Peyer's patch (tissue), 4 donors: Measurements from ENCODE around the gene RNF112. TPM values are rescaled to one million over a fixed set of nuclear protein-coding genes. Genes with fewer than 3 reads are reported as not detected.
"Not testable (repeated sequence)": the region's sequence is repeated elsewhere in the genome, so short reads cannot be mapped to it uniquely, and the experiment has no call there.

Experiments
- DNase-seq, 3 donors: peaks; one replicate each; pipeline ENCODE4 v3.0.0-alpha.2; 2017 to 2019
- H3K27ac ChIP-seq, 4 donors: fragments of 200-600 bp; sonication (generic); one replicate each; pipeline ENCODE4 v1.5.1; 2016 to 2019
- H3K27me3 ChIP-seq, 2 donors: fragments of 200-600 bp; sonication (generic); one replicate each; pipeline ENCODE4 v1.5.1; 2019
- H3K36me3 ChIP-seq, 3 donors: fragments of 200-600 bp; sonication (generic); one replicate each; pipeline ENCODE4 v1.5.1; 2016 to 2019
- H3K4me1 ChIP-seq, 4 donors: fragments of 200-600 bp; sonication (generic); one replicate each; pipeline ENCODE4 v1.5.1; 2016 to 2019
- H3K4me3 ChIP-seq, 4 donors: fragments of 200-600 bp; sonication (generic); 1 replicate in 3 of 4; 2 replicates in 1 of 4; pipeline ENCODE4 v1.5.1; 2016 to 2019; ENCODE audit warnings: mild to moderate bottlenecking in 1 of 4
- H3K9me3 ChIP-seq, 4 donors: fragments of 200-600 bp; sonication (generic); one replicate each; pipeline ENCODE4 v1.5.1; 2016 to 2019; ENCODE audit warnings: mild to moderate bottlenecking in 1 of 4
- POLR2A ChIP-seq, 2 donors: fragments of 450-650 bp; IDR thresholded peaks; one replicate each; pipeline ENCODE4 v1.5.1; 2017; ENCODE audit warnings: antibody characterized with exemption in 2 of 2, mild to moderate bottlenecking in 2 of 2, moderate library complexity in 2 of 2
- small RNA-seq, 2 donors: library from RNA; depleted of rRNA; stranded (forward); fragments of <200 nt; gene quantifications; one replicate each; pipeline ENCODE3, GENCODE V24; 2016
- total RNA-seq, 4 donors: library from RNA; depleted of rRNA; stranded (reverse); fragments of >200 nt; gene quantifications; one replicate each; pipeline ENCODE4 v1.1.0, GENCODE V29; 2016
- TF ChIP-seq, protein P1 (sequence below), 6 experiments: fragments of 450-650 bp in 4 of 6; fragments of 200-600 bp in 2 of 6; sonication (generic) in 1 of 6; IDR thresholded peaks; one replicate each; pipeline ENCODE4 v1.5.1; 2017 to 2019; ENCODE audit warnings: antibody characterized with exemption in 6 of 6, mild to moderate bottlenecking in 3 of 6, moderate library complexity in 1 of 6

The RNF112 gene
- total RNA-seq, 4 donors from 2014 or later: 1.2 to 47.0 (median 2.0) TPM

DNA sequence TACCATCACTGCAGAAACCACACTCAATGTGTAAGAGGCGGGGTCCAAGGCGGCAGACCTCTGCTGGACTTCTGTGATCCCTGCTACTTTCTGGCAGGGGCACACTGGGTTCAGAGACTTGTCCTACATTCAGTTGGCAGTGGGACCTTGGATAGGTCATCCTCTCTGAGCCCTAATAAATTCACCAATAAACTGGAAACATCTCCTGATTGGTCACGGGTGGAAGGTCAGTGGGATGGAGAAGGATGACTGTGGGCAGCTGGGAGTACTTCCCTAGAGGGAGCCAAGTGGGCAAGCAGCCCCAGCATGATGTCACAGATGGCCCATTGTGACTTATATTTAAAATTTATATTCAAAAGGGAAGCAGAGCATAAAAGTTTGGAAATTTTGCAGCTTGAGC is 49.7 kb downstream of the RNF112 start:
- Histone ChIP-seq H3K4me1 (peaks cover 0 to 26% (median 20%) of the 10 kb centered on the region in 4 donors), H3K4me3 (no peak overlapping the region), H3K27ac (no peak overlapping the region), H3K36me3 (no peaks in the 10 kb centered on the region), H3K9me3 (no peaks in the 10 kb centered on the region), H3K27me3 (no peaks in the 10 kb centered on the region)
- DNase-seq: no peak
- TF ChIP-seq, protein P1, sequence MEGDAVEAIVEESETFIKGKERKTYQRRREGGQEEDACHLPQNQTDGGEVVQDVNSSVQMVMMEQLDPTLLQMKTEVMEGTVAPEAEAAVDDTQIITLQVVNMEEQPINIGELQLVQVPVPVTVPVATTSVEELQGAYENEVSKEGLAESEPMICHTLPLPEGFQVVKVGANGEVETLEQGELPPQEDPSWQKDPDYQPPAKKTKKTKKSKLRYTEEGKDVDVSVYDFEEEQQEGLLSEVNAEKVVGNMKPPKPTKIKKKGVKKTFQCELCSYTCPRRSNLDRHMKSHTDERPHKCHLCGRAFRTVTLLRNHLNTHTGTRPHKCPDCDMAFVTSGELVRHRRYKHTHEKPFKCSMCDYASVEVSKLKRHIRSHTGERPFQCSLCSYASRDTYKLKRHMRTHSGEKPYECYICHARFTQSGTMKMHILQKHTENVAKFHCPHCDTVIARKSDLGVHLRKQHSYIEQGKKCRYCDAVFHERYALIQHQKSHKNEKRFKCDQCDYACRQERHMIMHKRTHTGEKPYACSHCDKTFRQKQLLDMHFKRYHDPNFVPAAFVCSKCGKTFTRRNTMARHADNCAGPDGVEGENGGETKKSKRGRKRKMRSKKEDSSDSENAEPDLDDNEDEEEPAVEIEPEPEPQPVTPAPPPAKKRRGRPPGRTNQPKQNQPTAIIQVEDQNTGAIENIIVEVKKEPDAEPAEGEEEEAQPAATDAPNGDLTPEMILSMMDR (IDR thresholded peaks at IDR 0.05): no peak
- no peak for TF ChIP-seq POLR2A (IDR thresholded peaks at IDR 0.05)

DNA sequence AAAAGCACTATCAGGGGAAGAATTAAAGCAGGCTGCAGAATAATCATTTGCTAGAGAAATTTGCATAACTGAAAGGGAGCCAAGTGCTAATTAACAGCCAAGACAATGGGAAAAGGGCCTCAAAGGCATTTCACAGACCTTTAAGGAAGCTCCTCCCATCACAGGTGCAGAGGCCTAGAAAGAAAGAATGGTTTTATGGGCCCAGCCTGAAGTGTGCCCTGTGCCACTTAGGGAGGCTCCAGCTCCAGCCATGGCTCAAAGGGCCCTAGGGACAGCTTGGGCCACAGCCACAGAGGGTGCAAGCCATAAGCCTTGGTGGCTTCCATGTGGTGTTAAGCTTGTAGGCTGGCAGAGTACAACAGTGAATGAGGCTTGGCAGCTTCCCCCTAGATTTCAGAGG is 50.1 kb downstream of the RNF112 start:
- TF ChIP-seq POLR2A (IDR thresholded peaks at IDR 0.05): no peak
- TF ChIP-seq, protein P1 (IDR thresholded peaks at IDR 0.05): no peak

DNA sequence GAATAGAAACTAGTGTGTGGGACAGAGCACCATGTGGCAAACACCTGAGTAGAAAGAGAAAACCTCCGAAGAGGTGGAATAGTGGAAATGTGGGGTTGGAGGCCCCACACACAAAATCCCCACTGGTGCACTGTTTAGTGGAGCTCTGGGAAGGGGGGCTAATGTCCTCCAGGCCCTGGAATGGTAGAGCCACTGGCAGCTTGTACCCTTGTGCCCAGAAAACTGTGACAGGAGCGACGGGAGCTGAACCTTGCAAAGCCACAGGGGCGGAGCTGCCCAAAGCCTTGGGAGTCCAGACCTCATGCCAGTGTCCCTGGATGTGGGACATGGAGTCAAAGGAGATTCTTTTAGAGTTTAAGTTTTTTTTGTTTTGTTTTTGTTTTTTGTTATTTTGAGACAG is 50.6 kb downstream of the RNF112 start:
- no peaks in the 10 kb centered on the region for H3K36me3 ChIP-seq
- no peaks in the 10 kb centered on the region for H3K9me3 ChIP-seq
- no peak for DNase-seq
- no peaks in the 10 kb centered on the region for H3K27me3 ChIP-seq
- H3K27ac ChIP-seq: peak overlapping the region in 1 of 4 donors; percentile 52
- no peak overlapping the region for H3K4me3 ChIP-seq
- H3K4me1 ChIP-seq: peaks cover 0 to 26% (median 20%) of the 10 kb centered on the region in 4 donors
- TF ChIP-seq, protein P1 (IDR thresholded peaks at IDR 0.05): no peak
- TF ChIP-seq POLR2A (IDR thresholded peaks at IDR 0.05): no peak

More for the DNA sequence above, 50.1 kb downstream of the RNF112 start:
- Histone ChIP-seq H3K9me3 (no peaks in the 10 kb centered on the region), H3K4me3 (no peak overlapping the region), H3K4me1 (peaks cover 0 to 26% (median 20%) of the 10 kb centered on the region in 4 donors), H3K36me3 (no peaks in the 10 kb centered on the region), H3K27me3 (no peaks in the 10 kb centered on the region), H3K27ac (peak overlapping the region in 1 of 4 donors; percentile 52)
- no peak for DNase-seq

DNA sequence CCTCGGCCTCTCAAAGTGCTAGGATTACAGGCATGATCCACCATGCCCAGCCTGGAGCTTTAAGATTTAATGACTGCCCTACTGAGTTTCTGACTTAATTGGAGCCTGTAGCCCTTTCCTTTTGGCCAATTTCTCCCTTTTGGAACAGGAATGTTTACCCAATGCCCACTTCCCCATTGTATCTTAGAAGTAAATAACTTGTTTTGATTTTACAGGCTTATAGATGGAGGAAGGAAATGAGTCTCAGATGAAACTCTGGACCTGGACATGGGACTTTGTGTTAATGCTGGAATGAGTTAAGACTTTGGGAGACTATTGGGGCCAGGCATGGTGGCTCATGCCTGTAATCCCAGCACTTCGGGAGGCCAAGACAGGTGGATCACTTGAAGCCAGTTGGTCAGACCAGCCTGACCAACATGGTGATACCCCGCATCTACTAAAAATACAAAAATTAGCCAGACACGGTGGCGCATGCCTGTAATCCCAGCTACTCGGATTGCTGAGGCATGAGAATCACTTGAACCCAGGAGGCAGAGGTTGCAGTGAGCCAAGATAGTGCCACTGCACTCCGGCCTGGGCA is 51.5 kb downstream of the RNF112 start:
- peaks cover 0 to 26% (median 20%) of the 10 kb centered on the region in 4 donors for H3K4me1 ChIP-seq
- H3K36me3 ChIP-seq, H3K4me3 ChIP-seq, DNase-seq, H3K9me3 ChIP-seq, H3K27me3 ChIP-seq: not testable (repeated sequence)
- H3K27ac ChIP-seq: peak overlapping the region; percentile 45 to 74 (median 56)

DNA sequence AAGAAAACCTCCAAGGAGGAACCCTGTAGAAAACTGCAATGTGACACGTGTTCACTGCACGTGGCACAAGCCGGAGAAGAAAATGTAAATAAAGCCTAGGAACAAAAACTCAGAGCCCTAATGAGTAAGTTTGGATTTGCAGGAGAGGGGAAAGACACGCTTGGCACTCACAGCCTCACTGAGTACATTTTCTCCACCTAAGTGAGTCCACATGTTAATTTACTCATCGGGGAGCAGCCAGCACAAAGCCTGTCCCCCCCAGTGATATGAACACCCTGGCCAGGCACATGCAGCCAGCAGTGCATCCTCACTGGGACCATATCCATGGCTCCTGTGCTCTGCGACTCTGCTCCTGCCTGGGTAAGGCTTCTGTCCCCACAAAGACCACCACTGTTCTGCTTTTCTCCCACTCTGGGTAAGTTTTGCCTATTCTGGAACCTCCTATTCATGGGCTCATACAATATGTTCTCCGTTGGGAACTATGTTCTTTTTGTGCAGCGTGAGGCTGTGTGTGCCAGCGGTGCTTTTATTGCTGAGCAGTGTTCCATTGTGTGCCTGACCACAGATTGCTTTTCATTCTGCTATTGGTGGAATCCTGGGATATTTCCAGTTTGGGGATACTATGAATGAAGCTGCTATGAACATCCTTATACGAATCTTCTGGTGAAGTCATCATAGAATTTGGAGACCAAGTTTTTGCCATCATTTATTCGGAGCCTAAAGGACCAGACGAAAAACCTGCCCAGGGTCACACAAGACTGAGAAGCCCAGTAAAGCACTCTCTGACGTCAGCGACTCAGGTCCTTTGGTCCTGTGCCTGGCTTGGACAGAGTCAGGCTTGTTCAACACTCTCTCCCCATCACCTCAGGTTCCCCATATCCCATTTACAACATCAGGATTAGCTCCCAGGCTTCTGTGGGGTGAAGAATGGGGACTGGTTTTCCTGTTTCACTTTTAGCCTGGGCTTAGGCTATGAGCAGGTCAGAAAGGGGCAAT is 53.3 kb downstream of the RNF112 start:
- Histone ChIP-seq H3K27me3 (no peaks in the 10 kb centered on the region), H3K36me3 (no peaks in the 10 kb centered on the region), H3K4me3 (no peak overlapping the region), H3K4me1 (peaks cover 0 to 26% (median 20%) of the 10 kb centered on the region in 4 donors), H3K27ac (peak overlapping the region; percentile 44 to 74 (median 60)), H3K9me3 (no peaks in the 10 kb centered on the region)
- DNase-seq: peak in 1 of 3 donors; percentile 35
- TF ChIP-seq POLR2A (IDR thresholded peaks at IDR 0.05): no peak
- TF ChIP-seq, protein P1 (IDR thresholded peaks at IDR 0.05): no peak

Small RNA genes lying within 50 kb of the gene (small RNA-seq; reads per million reads assigned to genes)
- 0 reads per million in 2 donors for gene RF00537

Other genes with a start within 250 kb of the RNF112 start
- gene EPN2, start 173.9 kb upstream of the RNF112 start, total RNA-seq: 10 to 100 TPM; 23.9 to 35.1 (median 34.1) TPM
- 10 to 100 TPM in 1 of 4 donors, 1 to 10 TPM in 2, not detected in 1; 4.5 to 15.7 (median 5.6) TPM for gene B9D1, start 48.5 kb upstream of the RNF112 start, total RNA-seq
- 10 to 100 TPM; 35.0 to 60.7 (median 46.5) TPM for gene MAPK7, start 32.7 kb upstream of the RNF112 start, total RNA-seq
- gene MFAP4, start 24.0 kb upstream of the RNF112 start, total RNA-seq: 10 to 100 TPM; 12.6 to 70.8 (median 43.9) TPM
- 1 to 10 TPM in 2 of 4 donors, not detected in 2; 1.2 to 3.8 TPM for gene SLC47A1, start 122.6 kb downstream of the RNF112 start, total RNA-seq
- gene ALDH3A2, start 237.5 kb downstream of the RNF112 start, total RNA-seq: 100 to 1,000 TPM; 171 to 330 (median 269) TPM